Measurements from ENCODE around the gene MRPS27.

Gene MRPS27

GRCh38 chr5:72170101-72170500 is 149.9 kb downstream of the MRPS27 start:
- no peak overlapping the region for H3K4me3 ChIP-seq (ENCODE audit: low read depth, low read length)

More at GRCh38 chr5:72170101-72170500, 149.9 kb downstream of the MRPS27 start:
- TF ChIP-seq MAX (IDR thresholded peaks at IDR 0.05; ENCODE audit: low read depth, low read length) (no peak), POLR2A (IDR thresholded peaks at IDR 0.05; ENCODE audit: extremely low read depth, insufficient read length) (no peak), MYC (IDR thresholded peaks at IDR 0.05; ENCODE audit: low read depth, low read length) (no peak), CTCF (IDR thresholded peaks at IDR 0.05; ENCODE audit: low read depth, low read length) (no peak)
- no peak for DNase-seq (ENCODE audit: low read depth)
